H1 (cell line): ENCODE measurements around the gene LHFPL6. TPM values are rescaled to one million over a fixed set of nuclear protein-coding genes. Genes with fewer than 3 reads are reported as not detected.

Source experiments
- GTF2F1 ChIP-seq: IDR thresholded peaks from 2 replicates; pipeline ENCODE4 v1.6.1; 2012; ENCODE audit warnings: low read depth, low read length, improper control_type of control experiment, borderline replicate concordance
- polyA plus RNA-seq, 7 experiments: library from polyadenylated mRNA; depleted of rRNA in 3 of 7; stranded (reverse) in 5 of 7; unstranded in 2 of 7; fragments of >200 nt in 5 of 7; fragments of 200-250 nt in 2 of 7; gene quantifications; 1 replicate in 5 of 7; 2 replicates in 1 of 7; 4 replicates in 1 of 7; pipeline versions ENCODE4 v1.2.1 to v1.2.3, GENCODE V29; 2011 to 2013; ENCODE audit warnings: missing spikeins in 2 of 7, mixed read lengths in 2 of 7
- total RNA-seq: library from RNA; stranded (reverse); fragmentation: NEBNext Ultra II Directional; extraction: Animal tissue kit (Norgen Biotek cat#: 25700); gene quantifications from 2 replicates; pipeline ENCODE4 v1.2.1, GENCODE V29; 2021
- TF ChIP-seq, protein P1 (sequence below): fragments of 300-600 bp; sonication (generic); IDR thresholded peaks from 2 replicates; pipeline ENCODE4 v1.7.1; 2012; ENCODE audit warnings: low read length, moderate library complexity, mild to moderate bottlenecking, inconsistent platforms; ENCODE audit not compliant: insufficient replicate concordance

Gene LHFPL6
- total and polyA plus RNA-seq, 2 of the 8 experiments (the other 6 are each of a cell fraction or from before 2014, with no cell fraction given), result 7.6 to 17.0 TPM

DNA sequence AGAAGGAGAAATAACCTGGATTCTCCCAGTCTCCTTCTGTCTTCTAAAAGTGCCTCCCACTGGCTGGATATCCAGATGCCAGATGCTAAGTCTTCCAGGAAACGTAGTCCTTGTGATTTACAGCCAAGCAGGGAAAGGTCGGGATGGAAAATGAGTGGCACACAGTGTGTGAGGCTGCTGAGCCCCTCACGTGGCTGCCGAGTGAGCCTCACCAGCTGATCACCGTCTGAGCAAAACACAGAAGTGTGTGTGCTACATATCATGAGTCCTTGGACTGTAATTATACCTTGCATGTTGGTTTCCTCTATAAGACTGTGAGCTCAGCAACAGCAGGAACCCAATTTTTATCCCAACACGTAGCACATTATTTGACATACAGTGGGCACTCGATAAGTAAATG is 15.1 kb downstream of the LHFPL6 start (continued):
- TF ChIP-seq, protein P1, sequence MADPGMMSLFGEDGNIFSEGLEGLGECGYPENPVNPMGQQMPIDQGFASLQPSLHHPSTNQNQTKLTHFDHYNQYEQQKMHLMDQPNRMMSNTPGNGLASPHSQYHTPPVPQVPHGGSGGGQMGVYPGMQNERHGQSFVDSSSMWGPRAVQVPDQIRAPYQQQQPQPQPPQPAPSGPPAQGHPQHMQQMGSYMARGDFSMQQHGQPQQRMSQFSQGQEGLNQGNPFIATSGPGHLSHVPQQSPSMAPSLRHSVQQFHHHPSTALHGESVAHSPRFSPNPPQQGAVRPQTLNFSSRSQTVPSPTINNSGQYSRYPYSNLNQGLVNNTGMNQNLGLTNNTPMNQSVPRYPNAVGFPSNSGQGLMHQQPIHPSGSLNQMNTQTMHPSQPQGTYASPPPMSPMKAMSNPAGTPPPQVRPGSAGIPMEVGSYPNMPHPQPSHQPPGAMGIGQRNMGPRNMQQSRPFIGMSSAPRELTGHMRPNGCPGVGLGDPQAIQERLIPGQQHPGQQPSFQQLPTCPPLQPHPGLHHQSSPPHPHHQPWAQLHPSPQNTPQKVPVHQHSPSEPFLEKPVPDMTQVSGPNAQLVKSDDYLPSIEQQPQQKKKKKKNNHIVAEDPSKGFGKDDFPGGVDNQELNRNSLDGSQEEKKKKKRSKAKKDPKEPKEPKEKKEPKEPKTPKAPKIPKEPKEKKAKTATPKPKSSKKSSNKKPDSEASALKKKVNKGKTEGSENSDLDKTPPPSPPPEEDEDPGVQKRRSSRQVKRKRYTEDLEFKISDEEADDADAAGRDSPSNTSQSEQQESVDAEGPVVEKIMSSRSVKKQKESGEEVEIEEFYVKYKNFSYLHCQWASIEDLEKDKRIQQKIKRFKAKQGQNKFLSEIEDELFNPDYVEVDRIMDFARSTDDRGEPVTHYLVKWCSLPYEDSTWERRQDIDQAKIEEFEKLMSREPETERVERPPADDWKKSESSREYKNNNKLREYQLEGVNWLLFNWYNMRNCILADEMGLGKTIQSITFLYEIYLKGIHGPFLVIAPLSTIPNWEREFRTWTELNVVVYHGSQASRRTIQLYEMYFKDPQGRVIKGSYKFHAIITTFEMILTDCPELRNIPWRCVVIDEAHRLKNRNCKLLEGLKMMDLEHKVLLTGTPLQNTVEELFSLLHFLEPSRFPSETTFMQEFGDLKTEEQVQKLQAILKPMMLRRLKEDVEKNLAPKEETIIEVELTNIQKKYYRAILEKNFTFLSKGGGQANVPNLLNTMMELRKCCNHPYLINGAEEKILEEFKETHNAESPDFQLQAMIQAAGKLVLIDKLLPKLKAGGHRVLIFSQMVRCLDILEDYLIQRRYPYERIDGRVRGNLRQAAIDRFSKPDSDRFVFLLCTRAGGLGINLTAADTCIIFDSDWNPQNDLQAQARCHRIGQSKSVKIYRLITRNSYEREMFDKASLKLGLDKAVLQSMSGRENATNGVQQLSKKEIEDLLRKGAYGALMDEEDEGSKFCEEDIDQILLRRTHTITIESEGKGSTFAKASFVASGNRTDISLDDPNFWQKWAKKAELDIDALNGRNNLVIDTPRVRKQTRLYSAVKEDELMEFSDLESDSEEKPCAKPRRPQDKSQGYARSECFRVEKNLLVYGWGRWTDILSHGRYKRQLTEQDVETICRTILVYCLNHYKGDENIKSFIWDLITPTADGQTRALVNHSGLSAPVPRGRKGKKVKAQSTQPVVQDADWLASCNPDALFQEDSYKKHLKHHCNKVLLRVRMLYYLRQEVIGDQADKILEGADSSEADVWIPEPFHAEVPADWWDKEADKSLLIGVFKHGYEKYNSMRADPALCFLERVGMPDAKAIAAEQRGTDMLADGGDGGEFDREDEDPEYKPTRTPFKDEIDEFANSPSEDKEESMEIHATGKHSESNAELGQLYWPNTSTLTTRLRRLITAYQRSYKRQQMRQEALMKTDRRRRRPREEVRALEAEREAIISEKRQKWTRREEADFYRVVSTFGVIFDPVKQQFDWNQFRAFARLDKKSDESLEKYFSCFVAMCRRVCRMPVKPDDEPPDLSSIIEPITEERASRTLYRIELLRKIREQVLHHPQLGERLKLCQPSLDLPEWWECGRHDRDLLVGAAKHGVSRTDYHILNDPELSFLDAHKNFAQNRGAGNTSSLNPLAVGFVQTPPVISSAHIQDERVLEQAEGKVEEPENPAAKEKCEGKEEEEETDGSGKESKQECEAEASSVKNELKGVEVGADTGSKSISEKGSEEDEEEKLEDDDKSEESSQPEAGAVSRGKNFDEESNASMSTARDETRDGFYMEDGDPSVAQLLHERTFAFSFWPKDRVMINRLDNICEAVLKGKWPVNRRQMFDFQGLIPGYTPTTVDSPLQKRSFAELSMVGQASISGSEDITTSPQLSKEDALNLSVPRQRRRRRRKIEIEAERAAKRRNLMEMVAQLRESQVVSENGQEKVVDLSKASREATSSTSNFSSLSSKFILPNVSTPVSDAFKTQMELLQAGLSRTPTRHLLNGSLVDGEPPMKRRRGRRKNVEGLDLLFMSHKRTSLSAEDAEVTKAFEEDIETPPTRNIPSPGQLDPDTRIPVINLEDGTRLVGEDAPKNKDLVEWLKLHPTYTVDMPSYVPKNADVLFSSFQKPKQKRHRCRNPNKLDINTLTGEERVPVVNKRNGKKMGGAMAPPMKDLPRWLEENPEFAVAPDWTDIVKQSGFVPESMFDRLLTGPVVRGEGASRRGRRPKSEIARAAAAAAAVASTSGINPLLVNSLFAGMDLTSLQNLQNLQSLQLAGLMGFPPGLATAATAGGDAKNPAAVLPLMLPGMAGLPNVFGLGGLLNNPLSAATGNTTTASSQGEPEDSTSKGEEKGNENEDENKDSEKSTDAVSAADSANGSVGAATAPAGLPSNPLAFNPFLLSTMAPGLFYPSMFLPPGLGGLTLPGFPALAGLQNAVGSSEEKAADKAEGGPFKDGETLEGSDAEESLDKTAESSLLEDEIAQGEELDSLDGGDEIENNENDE, result no peak
- TF ChIP-seq GTF2F1, result no peak
